ENCODE measurements around the gene SKAP1.

Gene SKAP1

GRCh38 chr17:48163809-48164208, 266.2 kb downstream of the SKAP1 start:
- TF ChIP-seq CTCF (IDR thresholded peaks at IDR 0.05; ENCODE audit: low read length, missing control alignments): peak; percentile 15
- no peak for DNase-seq (ENCODE audit: low read depth)
- H3K4me3 ChIP-seq (replicated peaks; ENCODE audit: low read depth, low read length): no peak overlapping the region

GRCh38 chr17:48162946-48163506, 267.0 kb downstream of the SKAP1 start:
- no peak overlapping the region for H3K4me3 ChIP-seq (replicated peaks; ENCODE audit: low read depth, low read length)
- TF ChIP-seq CTCF (IDR thresholded peaks at IDR 0.05; ENCODE audit: low read length, missing control alignments): no peak
- peak; percentile 8 for DNase-seq (ENCODE audit: low read depth)

- DNase-seq (ENCODE audit: low read depth): no peak
- TF ChIP-seq CTCF (IDR thresholded peaks at IDR 0.05; ENCODE audit: low read length, missing control alignments): no peak
Observed at GRCh38 chr17:48162306-48162934, 267.6 kb downstream of the SKAP1 start.

GRCh38 chr17:48161127-48161905, 268.7 kb downstream of the SKAP1 start:
- TF ChIP-seq CTCF (IDR thresholded peaks at IDR 0.05; ENCODE audit: low read length, missing control alignments): no peak
- no peak overlapping the region for H3K4me3 ChIP-seq (replicated peaks; ENCODE audit: low read depth, low read length)
- no peak for DNase-seq (ENCODE audit: low read depth)

More at GRCh38 chr17:48162306-48162934, 267.6 kb downstream of the SKAP1 start:
- H3K4me3 ChIP-seq (replicated peaks; ENCODE audit: low read depth, low read length): no peak overlapping the region

GRCh38 chr17:48160177-48161081, 269.6 kb downstream of the SKAP1 start:
- H3K4me3 ChIP-seq (replicated peaks; ENCODE audit: low read depth, low read length): no peak overlapping the region
- no peak for TF ChIP-seq CTCF (IDR thresholded peaks at IDR 0.05; ENCODE audit: low read length, missing control alignments)
- no peak for DNase-seq (ENCODE audit: low read depth)

- no peak overlapping the region for H3K4me3 ChIP-seq (replicated peaks; ENCODE audit: low read depth, low read length)
- DNase-seq (ENCODE audit: low read depth): no peak
- no peak for TF ChIP-seq CTCF (IDR thresholded peaks at IDR 0.05; ENCODE audit: low read length, missing control alignments)
Observed at GRCh38 chr17:48159232-48159631, 270.8 kb downstream of the SKAP1 start.

All from fibroblast of pulmonary artery (primary cell).